SK-N-SH treated with all-trans-retinoic acid at 6 μM for 48 hours (cell line): ENCODE results near the gene GRK4.

Experiments used
- ATAC-seq: fragments of 200-7000 bp; cut with Tn5 transposase; 3 replicates; pipeline ENCODE4 v1.9.1; 2020; ENCODE audit warnings: mild to moderate bottlenecking, moderate library complexity
- ARNTL ChIP-seq: fragments of 450-650 bp; formaldehyde crosslinking; IDR thresholded peaks from 2 replicates; pipeline ENCODE4 v1.5.0; 2020; ENCODE audit warnings: low read depth, mild to moderate bottlenecking, moderate library complexity, borderline replicate concordance
- BACH2 ChIP-seq: fragments of 250-450 bp; sonication (Bioruptor Pico); IDR thresholded peaks from 2 replicates; pipeline ENCODE4 v1.9.0; 2021; ENCODE audit warnings: mild to moderate bottlenecking, borderline replicate concordance
- CREB5 ChIP-seq: fragments of 250-450 bp; sonication (Bioruptor Pico); IDR thresholded peaks from 2 replicates; pipeline ENCODE4 v1.5.1; 2020; ENCODE audit warnings: low read depth, mild to moderate bottlenecking, moderate library complexity
- CSDC2 ChIP-seq: fragments of 250-450 bp; sonication (Bioruptor Pico); IDR thresholded peaks from 2 replicates; pipeline ENCODE4 v1.5.0; 2020; ENCODE audit warnings: mild to moderate bottlenecking, moderate library complexity
- CSRNP3 ChIP-seq: fragments of 250-450 bp; sonication (Bioruptor Pico); IDR thresholded peaks from 2 replicates; pipeline ENCODE4 v1.5.1; 2021; ENCODE audit warnings: mild to moderate bottlenecking, moderate library complexity
- GLIS3 ChIP-seq: fragments of 250-450 bp; sonication (Bioruptor Pico); IDR thresholded peaks from 2 replicates; pipeline ENCODE4 v1.5.0; 2020; ENCODE audit warnings: mild to moderate bottlenecking, moderate library complexity
- OSR1 ChIP-seq: fragments of 250-450 bp; sonication (Bioruptor Pico); IDR thresholded peaks from 2 replicates; pipeline ENCODE4 v1.8.0; 2022; ENCODE audit warnings: moderate library complexity, mild to moderate bottlenecking, inconsistent platforms
- PPARA ChIP-seq: fragments of 250-450 bp; sonication (Bioruptor Pico); IDR thresholded peaks from 2 replicates; pipeline ENCODE4 v1.5.0; 2020; ENCODE audit warnings: mild to moderate bottlenecking, borderline replicate concordance
- RARB ChIP-seq: fragments of 250-450 bp; sonication (Bioruptor Pico); IDR thresholded peaks from 2 replicates; pipeline ENCODE4 v1.8.0; 2021; ENCODE audit warnings: mild to moderate bottlenecking, moderate library complexity
- SNAI2 ChIP-seq: fragments of 250-450 bp; sonication (Bioruptor Pico); IDR thresholded peaks from 2 replicates; pipeline ENCODE4 v1.5.0; 2020; ENCODE audit warnings: mild to moderate bottlenecking, moderate library complexity
- TCF4 ChIP-seq: fragments of 250-450 bp; sonication (Bioruptor Pico); IDR thresholded peaks from 2 replicates; pipeline ENCODE4 v1.8.0; 2021; ENCODE audit warnings: mild to moderate bottlenecking, moderate library complexity, borderline replicate concordance
- ZFP3 ChIP-seq: fragments of 250-450 bp; sonication (Bioruptor Pico); IDR thresholded peaks from 2 replicates; pipeline ENCODE4 v1.5.0; 2020; ENCODE audit warnings: mild to moderate bottlenecking, moderate library complexity
- ZFP30 ChIP-seq: fragments of 450-650 bp; formaldehyde crosslinking; IDR thresholded peaks from 2 replicates; pipeline ENCODE4 v1.5.0; 2022; ENCODE audit warnings: mild to moderate bottlenecking, moderate library complexity
- ZNF565 ChIP-seq: fragments of 450-650 bp; formaldehyde crosslinking; conservative IDR thresholded peaks from 2 replicates; pipeline ENCODE4 v1.5.0; 2020; ENCODE audit warnings: low read depth, mild to moderate bottlenecking, moderate library complexity
- ZNF70 ChIP-seq: fragments of 450-650 bp; formaldehyde crosslinking; IDR thresholded peaks from 2 replicates; pipeline ENCODE4 v1.5.0; 2020; ENCODE audit warnings: mild to moderate bottlenecking, moderate library complexity
- ZNF8 ChIP-seq: fragments of 450-650 bp; formaldehyde crosslinking; IDR thresholded peaks from 2 replicates; pipeline ENCODE4 v1.5.0; 2020; ENCODE audit warnings: mild to moderate bottlenecking, moderate library complexity
- TF ChIP-seq, protein P1 (sequence below): fragments of 250-450 bp; sonication (Bioruptor Pico); IDR thresholded peaks from 2 replicates; pipeline ENCODE4 v1.8.0; 2020; ENCODE audit warnings: mild to moderate bottlenecking, moderate library complexity, borderline replicate concordance
- TF ChIP-seq, protein P2 (sequence below): fragments of 250-450 bp; sonication (Bioruptor Pico); IDR thresholded peaks from 2 replicates; pipeline ENCODE4 v1.5.0; 2020; ENCODE audit warnings: mild to moderate bottlenecking, moderate library complexity

GRK4 gene

GRCh38 chr4:3036131-3036952 is 73.0 kb downstream of the GRK4 start:
- TF ChIP-seq TCF4 (CRISPR knock-in tag): no peak
- TF ChIP-seq ZFP30 (CRISPR knock-in tag): no peak
- TF ChIP-seq ZNF70 (CRISPR knock-in tag): no peak
- no peak for TF ChIP-seq RARB (CRISPR knock-in tag)
- TF ChIP-seq, protein P1, sequence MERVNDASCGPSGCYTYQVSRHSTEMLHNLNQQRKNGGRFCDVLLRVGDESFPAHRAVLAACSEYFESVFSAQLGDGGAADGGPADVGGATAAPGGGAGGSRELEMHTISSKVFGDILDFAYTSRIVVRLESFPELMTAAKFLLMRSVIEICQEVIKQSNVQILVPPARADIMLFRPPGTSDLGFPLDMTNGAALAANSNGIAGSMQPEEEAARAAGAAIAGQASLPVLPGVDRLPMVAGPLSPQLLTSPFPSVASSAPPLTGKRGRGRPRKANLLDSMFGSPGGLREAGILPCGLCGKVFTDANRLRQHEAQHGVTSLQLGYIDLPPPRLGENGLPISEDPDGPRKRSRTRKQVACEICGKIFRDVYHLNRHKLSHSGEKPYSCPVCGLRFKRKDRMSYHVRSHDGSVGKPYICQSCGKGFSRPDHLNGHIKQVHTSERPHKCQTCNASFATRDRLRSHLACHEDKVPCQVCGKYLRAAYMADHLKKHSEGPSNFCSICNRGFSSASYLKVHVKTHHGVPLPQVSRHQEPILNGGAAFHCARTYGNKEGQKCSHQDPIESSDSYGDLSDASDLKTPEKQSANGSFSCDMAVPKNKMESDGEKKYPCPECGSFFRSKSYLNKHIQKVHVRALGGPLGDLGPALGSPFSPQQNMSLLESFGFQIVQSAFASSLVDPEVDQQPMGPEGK: no peak
- no peak for TF ChIP-seq ARNTL (CRISPR knock-in tag)
- no peak for TF ChIP-seq OSR1 (CRISPR knock-in tag)
- TF ChIP-seq CREB5 (CRISPR knock-in tag): no peak
- no peak for TF ChIP-seq ZNF565 (CRISPR knock-in tag)
- TF ChIP-seq, protein P2, sequence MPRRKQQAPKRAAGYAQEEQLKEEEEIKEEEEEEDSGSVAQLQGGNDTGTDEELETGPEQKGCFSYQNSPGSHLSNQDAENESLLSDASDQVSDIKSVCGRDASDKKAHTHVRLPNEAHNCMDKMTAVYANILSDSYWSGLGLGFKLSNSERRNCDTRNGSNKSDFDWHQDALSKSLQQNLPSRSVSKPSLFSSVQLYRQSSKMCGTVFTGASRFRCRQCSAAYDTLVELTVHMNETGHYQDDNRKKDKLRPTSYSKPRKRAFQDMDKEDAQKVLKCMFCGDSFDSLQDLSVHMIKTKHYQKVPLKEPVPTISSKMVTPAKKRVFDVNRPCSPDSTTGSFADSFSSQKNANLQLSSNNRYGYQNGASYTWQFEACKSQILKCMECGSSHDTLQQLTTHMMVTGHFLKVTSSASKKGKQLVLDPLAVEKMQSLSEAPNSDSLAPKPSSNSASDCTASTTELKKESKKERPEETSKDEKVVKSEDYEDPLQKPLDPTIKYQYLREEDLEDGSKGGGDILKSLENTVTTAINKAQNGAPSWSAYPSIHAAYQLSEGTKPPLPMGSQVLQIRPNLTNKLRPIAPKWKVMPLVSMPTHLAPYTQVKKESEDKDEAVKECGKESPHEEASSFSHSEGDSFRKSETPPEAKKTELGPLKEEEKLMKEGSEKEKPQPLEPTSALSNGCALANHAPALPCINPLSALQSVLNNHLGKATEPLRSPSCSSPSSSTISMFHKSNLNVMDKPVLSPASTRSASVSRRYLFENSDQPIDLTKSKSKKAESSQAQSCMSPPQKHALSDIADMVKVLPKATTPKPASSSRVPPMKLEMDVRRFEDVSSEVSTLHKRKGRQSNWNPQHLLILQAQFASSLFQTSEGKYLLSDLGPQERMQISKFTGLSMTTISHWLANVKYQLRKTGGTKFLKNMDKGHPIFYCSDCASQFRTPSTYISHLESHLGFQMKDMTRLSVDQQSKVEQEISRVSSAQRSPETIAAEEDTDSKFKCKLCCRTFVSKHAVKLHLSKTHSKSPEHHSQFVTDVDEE: no peak
- no peak for TF ChIP-seq ZFP3 (CRISPR knock-in tag)
- no peak for TF ChIP-seq CSRNP3 (CRISPR knock-in tag)
- TF ChIP-seq GLIS3 (CRISPR knock-in tag): no peak
- no peak for TF ChIP-seq SNAI2 (CRISPR knock-in tag)
- TF ChIP-seq PPARA: no peak
- ATAC-seq: no peak

DNA sequence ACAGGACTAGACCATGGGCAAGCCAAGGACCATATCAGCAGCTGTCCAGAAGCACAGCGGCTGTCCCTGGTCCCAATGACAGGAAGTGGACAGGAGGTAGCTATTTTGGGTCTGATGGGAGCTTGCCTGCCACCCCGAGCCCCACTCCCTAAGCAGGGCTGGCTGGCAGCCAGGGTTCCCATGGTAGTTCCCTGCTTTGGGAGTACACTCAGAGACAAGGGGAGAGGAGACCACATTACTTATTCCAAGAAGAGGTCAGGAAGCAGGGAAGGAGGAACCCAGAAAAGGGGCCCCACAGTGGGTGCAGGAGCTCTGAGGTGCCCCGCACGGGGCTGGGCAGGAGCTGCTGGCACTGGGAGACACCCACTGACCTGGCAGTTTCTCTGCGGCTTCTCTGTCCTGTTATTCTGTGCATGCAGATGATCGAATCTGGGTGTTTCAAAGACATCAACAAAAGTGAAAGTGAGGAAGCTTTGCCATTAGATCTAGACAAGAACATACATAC is 74.6 kb downstream of the GRK4 start:
- TF ChIP-seq ZFP3 (CRISPR knock-in tag) (no peak), CSDC2 (CRISPR knock-in tag) (no peak)
- TF ChIP-seq, protein P2: no peak
- TF ChIP-seq, all 23 proteins: peak for 0
- no peak; the same call in 2 of the 3 replicates for ATAC-seq

DNA sequence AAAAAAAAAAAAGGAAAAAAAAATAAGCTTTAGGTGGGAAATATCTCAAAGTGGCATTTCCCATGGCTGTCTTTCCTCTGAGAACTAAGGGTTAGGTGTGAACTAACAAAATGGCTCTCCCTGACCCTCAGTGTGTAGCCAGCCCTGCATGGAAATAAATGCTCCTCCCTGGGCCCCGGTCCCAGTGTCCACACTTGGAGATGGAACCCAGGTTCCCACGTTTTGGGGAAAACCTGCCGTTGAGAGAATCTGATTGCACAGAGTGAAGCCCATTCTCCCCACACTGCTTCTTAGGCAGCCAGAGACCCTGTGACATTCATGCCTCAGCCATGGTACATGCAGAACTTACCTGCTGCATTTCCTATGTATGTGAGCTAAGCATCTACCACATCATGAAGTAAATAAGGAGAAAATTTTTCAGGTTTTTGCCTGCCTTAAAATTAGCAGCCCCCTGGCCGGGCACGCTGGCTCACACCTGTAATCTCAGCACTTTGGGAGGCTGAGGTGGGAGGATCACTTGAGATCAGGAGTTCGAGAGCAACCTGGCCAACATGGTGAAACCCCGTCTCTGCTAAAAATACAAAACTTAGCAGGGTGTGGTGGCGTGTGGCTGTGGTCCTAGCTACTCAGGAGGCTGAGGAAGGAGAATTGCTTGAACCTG is 76.5 kb downstream of the GRK4 start:
- ATAC-seq: no peak
- no peak for TF ChIP-seq BACH2 (CRISPR knock-in tag)
- no peak for TF ChIP-seq PPARA
- no peak for TF ChIP-seq ZNF70 (CRISPR knock-in tag)
- no peak for TF ChIP-seq ZNF565 (CRISPR knock-in tag)
- TF ChIP-seq, protein P1: no peak
- TF ChIP-seq TCF4 (CRISPR knock-in tag): no peak
- no peak for TF ChIP-seq ZNF8 (CRISPR knock-in tag)
- no peak for TF ChIP-seq GLIS3 (CRISPR knock-in tag)
- TF ChIP-seq ARNTL (CRISPR knock-in tag): no peak
- TF ChIP-seq, protein P2: no peak
- no peak for TF ChIP-seq RARB (CRISPR knock-in tag)
- TF ChIP-seq ZFP3 (CRISPR knock-in tag): no peak
